GM19240 (cell line): ENCODE results near the gene SUGCT.
"Not testable (repeated sequence)": the region's sequence is repeated elsewhere in the genome, so short reads cannot be mapped to it uniquely, and the experiment has no call there.

ENCODE experiments used
- DNase-seq: peaks from one replicate; pipeline ENCODE4 v3.0.0; 2011; ENCODE audit warnings: low spot score; ENCODE audit not compliant: insufficient read length

SUGCT gene

GRCh38 chr7:40649247-40649646 lies 514.4 kb downstream of the SUGCT start:
- DNase-seq = no peak

GRCh38 chr7:40650903-40651302 lies 516.1 kb downstream of the SUGCT start:
- DNase-seq = not testable (repeated sequence)

- no peak for DNase-seq
Observed at GRCh38 chr7:40654171-40654570, 519.4 kb downstream of the SUGCT start.

GRCh38 chr7:40655426-40655825 lies 520.6 kb downstream of the SUGCT start:
- no peak for DNase-seq

- no peak for DNase-seq
Observed at GRCh38 chr7:40656349-40656748, 521.5 kb downstream of the SUGCT start.

GRCh38 chr7:40658729-40659128 lies 523.9 kb downstream of the SUGCT start:
- DNase-seq = no peak

GRCh38 chr7:40659231-40659630 lies 524.4 kb downstream of the SUGCT start:
- no peak for DNase-seq

GRCh38 chr7:40673285-40673684 lies 538.5 kb downstream of the SUGCT start:
- DNase-seq = no peak

- no peak for DNase-seq
Observed at GRCh38 chr7:40674316-40674715, 539.5 kb downstream of the SUGCT start.

- no peak for DNase-seq
Observed at GRCh38 chr7:40675741-40676140, 540.9 kb downstream of the SUGCT start.

- no peak for DNase-seq
Observed at GRCh38 chr7:40676221-40676620, 541.4 kb downstream of the SUGCT start.

GRCh38 chr7:40680657-40681056 lies 545.9 kb downstream of the SUGCT start:
- DNase-seq = no peak

- no peak for DNase-seq
Observed at GRCh38 chr7:40682696-40683095, 547.9 kb downstream of the SUGCT start.

- no peak for DNase-seq
Observed at GRCh38 chr7:40694026-40694809, 559.4 kb downstream of the SUGCT start.

GRCh38 chr7:40694991-40695390 lies 560.2 kb downstream of the SUGCT start:
- DNase-seq = no peak

- DNase-seq = no peak
Observed at GRCh38 chr7:40697653-40698052, 562.8 kb downstream of the SUGCT start.

GRCh38 chr7:40698214-40698920 lies 563.6 kb downstream of the SUGCT start:
- no peak for DNase-seq

GRCh38 chr7:40698921-40699260 lies 564.1 kb downstream of the SUGCT start:
- no peak for DNase-seq

- no peak for DNase-seq
Observed at GRCh38 chr7:40700653-40701421, 566.0 kb downstream of the SUGCT start.

- no peak for DNase-seq
Observed at GRCh38 chr7:40701836-40702551, 567.2 kb downstream of the SUGCT start.

- no peak for DNase-seq
Observed at GRCh38 chr7:40704172-40704571, 569.4 kb downstream of the SUGCT start.

- DNase-seq = no peak
Observed at GRCh38 chr7:40706829-40707228, 572.0 kb downstream of the SUGCT start.
